Activated CD4-positive, alpha-beta T cell treated with anti-CD3 and anti-CD28 coated beads, Interleukin-2, amount 50 U/mL, for 16 hours (primary cell): ENCODE measurements around the gene PRKAG2.
A peak's percentile ranks its signal among the peaks of the same experiment; 100 is the strongest.
"Not testable (repeated sequence)": the region's sequence is repeated elsewhere in the genome, so short reads cannot be mapped to it uniquely, and the experiment has no call there.

ENCODE experiments used
- DNase-seq: peaks from one replicate; pipeline ENCODE4 v3.0.0-alpha.2; 2020

The PRKAG2 gene

DNA sequence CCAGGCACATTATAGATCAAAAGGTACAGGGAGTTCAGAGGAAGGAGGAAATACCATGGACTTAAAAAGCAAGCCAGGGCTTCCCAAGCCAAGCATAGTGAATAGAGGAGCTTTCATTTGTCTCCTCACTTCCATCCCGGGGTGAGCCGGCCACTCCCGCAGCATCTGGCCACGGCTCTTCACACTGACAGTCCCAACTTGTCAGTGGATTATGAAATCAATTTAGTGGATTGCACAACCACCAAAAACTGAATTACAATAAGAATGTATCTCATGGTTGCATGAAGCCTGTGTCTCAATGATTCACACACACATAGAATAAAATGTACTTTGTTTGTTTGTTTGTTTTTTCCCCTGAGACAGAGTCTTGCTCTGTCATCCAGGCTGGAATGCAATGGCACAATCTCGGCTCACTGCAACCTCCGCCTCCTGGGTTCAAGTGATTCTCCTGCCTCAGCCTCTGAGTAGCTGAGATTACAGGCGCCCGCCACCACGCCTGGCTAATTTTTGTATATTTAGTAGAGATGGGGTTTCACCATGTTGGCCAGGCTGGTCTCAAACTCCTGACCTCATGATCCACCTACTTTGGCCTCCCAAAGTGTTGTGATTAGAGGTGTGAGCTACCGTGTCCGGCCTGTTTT is 79.1 kb downstream of the PRKAG2 start:
- DNase-seq = not testable (repeated sequence)

DNA sequence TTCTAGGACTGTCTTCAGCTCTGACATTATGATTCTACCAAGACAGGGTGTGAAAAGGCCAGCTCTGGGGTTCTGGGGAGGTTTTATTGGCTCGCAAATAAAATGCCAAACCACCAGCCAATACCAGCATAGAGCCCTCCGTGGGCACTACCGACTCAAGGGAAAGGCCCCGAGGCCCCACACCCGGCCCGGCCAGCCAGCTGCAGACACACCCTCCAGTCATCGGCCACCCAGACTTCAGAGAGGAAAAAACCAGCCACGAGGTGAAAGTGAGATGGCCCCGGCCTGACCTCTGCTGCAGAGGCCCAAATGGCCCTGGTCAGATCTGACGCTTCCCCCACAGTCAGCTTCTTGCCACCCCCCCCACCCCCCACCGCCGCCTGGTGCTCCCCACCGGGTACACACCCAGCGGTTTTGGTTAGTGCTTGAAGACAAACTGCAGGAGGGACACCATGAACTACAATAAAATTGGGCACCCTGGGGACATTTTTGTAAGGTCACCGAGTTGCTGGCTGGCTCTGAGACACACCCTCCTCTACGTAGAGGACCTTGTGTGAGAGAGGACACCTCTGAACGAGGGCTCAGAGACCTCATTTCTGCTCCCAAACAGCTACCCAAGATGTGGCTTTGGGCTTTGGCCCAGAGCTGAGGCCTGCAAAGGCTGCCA is 79.9 kb downstream of the PRKAG2 start:
- no peak for DNase-seq

DNA sequence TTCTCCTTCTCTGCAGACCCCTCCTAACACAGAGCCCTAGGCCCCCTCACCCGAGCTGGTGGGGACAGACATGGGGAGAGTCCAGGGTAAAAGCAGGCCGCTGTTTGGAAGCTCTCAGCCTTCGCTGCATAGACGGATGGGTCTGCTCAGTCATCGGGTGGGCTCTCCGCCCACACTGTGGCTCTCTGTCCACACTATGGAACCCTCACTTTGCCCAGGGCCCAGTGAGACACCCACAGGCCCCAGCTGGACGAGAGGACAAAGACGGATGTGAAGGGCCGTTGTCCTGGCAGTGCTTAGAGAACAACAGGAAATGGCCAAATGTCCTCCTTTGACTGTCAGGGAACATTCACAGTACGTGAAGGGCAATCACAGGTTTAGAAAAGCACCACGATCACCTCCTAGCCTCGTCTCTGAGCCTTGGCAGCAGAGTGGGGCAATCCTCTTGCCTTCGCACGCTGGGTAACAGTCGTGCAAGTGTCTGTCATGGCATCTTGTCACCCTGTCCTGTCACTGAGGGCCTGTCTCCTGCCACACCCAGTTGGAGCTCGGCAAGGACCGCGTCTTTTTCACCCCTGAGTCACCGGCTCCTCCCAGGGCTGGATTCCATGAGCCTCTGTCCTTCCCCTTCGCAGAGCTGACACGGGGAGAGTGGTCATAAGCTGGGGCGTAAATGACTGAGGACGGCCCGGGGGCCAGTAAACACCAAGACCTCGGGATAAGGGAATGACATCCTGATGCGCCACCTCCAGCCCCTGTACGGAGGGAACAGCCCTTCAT is 80.6 kb downstream of the PRKAG2 start:
- no peak for DNase-seq

DNA sequence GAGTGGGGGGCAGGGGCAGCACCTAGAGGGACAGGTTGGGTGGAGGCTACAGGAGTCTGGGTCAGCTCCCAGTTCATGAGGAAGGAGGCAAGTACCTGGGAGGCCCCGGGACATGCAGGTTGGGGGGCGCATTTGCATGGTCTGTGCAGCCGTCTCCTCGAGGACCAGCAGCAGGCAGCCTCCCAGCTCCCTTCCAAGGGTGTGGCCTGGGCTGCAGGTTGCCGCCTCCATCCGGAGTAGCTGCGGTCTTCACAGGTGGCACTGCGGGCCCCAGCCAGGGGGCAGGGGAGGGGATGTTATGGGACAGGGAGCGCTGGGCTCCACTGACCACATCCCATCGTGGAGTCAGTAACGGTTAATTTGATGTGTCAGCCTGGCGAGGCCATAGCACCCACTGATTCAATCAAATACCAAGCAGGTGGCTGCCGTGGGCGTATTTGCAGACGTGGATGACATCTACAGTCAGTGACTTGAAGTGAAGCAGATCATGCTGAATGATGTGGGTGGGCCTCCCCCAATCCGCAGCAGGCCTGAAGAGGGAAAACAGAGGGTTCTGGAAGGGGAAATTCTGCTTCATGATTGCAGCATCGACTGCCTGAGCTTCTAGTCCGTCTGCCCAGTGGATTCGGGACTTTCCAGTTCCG is 81.6 kb downstream of the PRKAG2 start:
- peak; percentile 87 for DNase-seq

DNA sequence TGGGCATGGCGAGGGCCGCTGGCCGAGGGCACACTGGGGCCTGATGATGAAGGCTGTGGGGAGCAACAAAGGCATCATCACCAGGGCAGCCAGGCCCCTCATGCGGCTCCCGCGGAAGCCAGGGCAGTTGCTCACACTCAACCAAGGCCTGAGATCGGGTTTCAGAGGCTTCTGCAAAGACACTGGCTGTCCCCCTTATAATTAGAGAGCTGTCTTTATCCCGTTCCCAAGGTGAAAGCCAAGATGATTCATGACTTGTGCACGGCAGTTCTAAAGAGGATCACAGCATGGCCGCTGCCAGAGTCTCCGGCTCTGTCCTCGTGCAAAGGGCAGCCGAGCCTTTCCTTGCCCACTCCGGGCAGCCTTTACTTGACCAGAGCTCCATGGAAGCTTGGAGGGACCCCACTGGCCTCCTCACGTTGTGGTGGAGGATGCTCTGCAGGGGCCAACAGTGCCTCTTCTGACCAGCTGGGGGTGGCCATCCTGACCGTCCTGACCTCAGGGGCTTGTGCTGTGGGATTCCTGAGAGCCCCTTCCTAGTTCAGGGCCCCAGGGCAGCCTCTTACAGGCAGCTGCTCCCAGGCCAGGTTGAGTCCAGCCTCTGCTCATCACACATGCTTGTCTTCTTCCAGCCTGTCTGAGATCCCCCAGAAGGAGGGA is 82.3 kb downstream of the PRKAG2 start:
- no peak for DNase-seq

DNA sequence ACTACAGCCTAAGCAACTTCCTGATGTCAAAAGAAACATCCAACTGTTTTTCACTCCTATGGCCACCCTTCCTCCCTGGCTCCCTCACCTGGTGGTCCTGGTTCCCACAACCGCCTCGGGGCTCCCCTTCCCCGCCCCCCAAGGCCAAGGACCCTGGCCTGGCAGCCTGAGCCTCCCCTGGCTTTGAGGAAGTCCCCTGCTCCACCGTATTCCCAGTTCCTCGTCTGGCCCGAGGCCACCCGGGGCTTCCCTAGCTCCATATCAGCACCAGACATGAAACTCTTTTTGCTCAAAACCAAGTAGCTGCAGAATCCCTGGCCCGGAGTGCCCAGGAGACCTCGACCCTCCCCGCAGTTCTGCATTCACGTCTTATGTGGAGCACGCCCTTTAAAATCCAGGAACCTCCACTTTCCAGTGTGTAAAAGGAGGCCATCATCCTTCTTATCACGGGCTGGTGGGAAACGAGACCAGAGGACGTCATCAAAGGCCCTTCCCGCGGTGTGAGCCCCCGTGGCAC is 82.9 kb downstream of the PRKAG2 start:
- DNase-seq = no peak

DNA sequence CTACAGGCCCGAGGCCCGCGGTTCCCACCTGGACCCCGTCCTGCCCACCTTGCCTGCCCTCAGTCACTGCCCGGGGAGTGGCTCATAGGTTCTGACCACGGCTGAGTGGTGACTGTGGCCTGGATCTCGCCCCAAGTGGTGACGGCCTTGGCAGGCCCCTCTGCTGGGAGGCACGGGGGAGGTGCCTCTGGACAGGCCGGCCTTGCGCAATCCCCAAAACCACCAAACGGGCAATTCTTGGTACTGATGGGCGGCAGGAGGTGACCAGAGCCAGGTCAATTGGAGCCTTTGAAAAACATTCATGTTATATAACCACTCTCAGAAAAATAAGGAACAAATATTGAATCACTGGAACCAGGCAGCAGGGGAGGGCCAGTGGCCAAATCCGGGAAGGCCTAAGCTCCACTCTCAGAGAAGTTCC is 83.4 kb downstream of the PRKAG2 start:
- DNase-seq = no peak

DNA sequence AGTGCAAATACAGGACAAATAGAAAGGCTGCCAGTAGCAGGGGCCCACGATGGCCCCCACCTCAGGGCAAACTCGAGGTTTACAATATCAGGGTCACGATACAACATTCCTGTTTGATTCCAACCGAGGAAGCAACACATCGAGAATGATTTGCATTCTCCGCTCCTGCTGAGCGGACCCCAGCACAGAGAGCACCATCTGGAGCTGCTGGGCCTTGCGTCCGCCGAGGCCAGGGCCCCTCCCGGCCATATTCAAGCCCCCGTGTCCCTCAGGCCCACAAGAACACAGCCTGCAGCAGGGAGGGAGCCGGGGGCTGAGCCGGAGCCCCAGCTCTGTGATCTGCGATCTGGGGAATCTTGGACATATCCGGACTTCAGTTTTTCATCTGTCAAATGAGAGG is 84.3 kb downstream of the PRKAG2 start:
- no peak for DNase-seq

DNA sequence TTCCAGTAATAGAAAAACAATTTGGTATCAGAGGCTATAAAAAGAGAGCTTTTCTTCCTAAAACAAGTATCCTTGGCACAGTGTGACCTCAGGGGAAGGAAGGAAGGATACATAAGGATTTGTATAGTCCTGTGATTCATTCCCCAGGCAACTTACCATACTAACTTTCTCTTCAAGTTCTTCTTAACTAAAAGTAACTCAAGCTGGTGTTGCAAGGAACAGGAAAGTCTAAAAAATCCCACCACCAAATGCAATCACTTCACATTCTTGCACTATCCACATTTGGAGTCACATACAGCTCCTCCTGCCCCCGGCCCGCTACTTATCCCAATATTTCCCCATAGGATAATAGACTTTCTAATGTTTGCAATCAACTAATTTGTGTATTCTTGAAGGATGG is 84.8 kb downstream of the PRKAG2 start:
- no peak for DNase-seq

DNA sequence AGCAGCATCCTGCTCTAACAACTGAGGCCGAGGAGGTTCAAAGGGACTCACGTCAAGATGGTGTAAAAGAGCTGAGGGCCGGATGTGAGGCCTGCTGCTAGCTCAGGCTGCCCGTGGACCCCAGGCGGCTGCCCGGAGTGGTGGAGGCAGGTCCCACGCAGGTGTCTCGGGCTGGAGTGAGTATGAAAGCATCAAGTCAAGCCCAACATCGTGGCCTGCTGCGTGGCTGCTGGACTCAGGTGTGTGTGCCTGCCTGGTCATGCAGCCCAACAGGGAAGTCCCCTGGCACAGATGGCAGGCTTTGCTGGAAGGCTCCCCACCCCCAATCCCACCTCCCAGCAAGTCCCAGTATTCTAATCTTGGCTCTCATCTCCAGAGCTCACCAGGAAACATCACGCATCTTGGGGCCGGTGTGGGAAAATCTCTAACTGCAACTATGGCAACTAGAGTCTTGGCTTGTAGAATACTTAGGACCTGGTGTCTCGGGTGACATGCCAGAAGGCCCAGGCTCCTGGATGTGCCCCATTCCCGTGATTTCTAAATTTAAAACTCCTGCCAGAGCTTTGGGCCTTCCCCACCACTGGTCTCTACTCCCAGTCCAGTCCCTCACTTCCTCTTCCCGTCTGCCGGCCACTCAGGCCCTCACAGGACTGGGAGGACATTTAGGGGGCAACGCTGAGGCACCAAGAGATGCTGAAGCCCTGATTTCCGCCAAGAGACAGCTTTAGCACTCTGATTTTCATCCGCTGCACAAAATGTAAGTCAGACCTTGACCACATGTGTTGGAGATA is 85.9 kb downstream of the PRKAG2 start:
- DNase-seq = no peak

DNA sequence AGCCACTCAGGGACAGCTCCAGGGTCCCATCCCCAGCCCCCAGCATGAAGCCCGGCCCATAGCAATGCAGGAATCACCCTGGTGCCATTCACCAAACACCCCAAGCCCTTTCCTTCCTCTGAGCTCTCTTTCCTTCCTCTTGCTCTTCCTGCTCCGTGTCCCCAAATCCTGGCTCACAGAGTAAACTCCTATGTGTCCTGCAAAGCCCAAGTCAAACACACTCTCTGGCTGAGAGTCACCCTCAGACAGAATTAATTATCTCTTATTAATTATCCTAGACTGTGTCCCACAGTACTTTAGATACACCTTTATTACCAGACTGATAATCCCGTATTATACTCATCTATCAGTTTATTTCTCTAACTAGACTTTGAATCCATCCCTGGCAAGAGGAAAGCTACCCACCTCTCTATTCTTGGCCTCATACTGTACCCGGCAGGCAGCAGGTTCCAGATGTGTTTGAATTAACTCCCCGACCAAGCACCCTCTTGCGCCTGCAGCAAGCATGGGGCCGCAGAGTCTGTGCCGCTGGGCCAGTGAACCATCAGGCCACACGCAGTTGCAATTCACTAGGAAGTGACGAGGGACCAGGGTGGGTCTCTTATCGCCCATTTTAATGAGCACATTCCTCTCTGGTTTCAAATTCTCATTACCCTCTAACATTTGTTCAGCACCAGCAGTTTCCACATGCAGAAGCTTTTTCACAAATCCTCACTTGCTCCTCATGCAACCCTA is 86.7 kb downstream of the PRKAG2 start:
- no peak for DNase-seq

DNA sequence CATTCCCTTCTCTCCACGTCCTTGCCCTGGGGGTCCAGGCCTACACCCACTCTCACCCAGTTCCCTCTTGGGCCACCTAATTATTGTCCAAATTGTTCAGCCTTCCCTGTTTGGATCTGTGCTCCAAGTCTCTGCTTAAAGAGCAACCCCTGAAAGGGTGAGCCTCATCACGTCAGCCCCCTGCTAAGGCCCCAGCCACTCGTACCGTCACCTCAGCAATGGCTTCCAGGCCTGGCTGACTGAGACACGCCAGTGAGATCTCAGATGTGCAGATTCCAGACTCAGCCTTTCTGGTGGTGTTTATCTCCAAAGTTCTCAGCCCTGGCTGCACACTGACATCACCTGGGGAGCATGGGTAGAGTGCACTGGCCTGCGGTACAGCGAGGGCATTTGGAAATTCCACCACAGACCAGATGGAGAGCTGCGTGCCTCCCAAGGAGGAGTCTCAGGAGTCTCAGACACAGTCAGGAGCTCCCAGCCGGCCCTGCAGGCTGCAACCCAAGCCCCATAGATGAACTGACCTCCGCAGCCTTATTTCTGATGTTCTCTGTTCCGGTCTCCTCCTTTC is 87.5 kb downstream of the PRKAG2 start:
- no peak for DNase-seq

DNA sequence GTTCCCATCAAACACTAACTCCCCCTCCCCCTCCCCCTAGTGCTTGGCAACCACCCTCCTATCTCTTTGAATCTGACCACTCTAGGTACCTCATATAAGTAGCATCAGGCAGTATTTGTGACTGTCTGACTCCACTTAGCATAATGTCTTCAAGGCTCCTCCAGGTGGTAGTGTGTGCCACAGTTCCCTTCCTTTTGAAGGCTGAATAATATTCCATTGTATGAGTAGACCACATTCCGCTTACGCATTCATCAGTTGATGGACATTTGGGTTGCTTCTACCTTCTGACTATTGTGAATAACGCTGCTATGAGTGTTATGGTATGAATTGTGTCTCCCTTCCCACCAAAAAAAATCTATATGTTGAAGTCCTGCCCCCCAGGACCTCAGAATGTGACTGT is 89.6 kb downstream of the PRKAG2 start:
- DNase-seq = no peak

DNA sequence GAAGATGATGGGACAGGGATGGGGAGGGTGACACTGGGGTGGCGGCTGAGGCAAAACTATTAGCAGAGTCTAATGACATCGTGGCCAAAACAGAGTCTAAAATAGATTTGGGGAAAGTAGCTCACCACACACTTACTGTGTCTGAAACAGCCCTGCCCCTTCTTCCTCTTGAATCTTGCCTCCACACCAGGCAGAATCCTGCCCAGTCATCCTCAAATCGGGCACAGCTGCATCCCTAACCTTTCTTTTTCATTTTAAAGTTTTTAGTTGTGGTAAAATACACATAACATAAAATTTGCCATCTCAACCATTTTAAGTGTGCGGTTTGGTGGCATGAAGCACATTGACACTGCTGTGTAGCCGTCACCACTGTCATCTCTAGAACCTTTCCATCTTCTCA is 90.0 kb downstream of the PRKAG2 start:
- DNase-seq = no peak

DNA sequence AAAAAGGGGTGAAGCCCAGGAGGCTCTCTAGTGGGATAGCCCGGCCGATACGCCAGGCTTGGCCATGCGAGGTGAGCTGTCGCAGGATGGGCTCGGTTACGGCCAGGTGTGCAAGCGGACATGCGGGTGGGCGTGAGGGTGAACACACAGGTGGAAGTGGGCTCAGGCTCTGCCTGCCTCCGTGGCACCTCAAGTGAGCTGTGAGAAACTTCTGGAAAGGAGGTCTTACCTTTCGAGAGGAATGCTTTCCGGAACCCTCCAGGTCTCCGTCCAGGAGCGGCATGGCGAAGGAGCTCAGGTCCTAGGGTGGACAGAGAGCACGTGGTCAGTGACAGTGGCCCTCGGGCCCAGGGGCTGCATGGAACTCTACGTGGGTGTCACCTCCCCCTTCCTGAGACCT is 90.7 kb downstream of the PRKAG2 start:
- no peak for DNase-seq

DNA sequence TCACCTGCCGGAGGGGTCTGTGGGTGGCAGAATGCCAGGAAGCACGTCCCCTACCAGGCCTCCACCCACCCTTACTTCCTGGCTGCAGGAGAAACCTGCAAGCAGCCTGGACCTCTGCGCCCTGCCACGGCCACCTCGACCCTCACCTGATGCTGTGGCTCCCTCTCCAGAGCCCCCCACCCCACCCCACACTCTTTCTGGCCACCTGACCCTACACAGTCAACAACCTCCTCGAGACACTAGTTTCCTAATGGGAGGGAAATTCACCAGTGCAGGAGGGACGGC is 91.3 kb downstream of the PRKAG2 start:
- no peak for DNase-seq

DNA sequence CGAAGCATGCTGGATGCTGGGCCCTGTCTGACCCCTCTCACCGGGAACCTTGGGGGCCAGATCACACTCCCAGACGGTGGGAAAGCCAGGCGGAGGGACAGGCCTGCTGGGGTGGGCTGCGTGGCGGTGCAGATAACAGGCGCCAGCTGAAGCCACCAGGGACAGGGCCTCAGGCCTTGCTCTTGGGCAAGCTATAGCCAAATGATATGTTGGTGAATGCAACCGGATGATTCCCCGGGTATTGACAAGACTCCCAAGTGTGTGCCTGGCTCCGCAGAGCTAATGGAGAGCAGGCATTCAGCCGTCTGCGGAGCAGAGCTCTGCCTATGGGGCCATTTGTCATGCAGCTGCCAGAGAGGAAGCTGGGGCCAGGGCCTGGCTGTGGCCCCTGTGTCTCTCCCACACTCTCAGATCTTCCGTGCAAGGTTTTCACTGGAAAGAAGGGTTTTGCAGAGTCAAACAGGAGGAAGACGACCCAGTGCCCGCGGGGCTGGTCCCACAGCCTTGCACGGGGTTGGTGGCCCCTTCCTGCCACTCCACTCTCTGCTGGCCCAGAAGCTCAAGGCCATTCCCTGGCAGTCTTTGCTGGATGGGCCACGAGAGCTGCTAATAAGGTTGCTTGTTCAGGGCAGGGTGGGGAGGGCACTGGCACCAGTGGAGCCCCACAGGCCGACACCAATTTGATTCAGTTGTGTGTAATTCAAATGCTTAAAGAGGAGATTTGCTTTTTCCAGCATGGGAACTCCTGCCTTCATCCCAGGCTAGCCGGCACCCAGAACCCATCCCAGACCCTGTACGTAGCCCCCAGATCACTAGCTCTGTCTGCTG is 91.8 kb downstream of the PRKAG2 start:
- no peak for DNase-seq

DNA sequence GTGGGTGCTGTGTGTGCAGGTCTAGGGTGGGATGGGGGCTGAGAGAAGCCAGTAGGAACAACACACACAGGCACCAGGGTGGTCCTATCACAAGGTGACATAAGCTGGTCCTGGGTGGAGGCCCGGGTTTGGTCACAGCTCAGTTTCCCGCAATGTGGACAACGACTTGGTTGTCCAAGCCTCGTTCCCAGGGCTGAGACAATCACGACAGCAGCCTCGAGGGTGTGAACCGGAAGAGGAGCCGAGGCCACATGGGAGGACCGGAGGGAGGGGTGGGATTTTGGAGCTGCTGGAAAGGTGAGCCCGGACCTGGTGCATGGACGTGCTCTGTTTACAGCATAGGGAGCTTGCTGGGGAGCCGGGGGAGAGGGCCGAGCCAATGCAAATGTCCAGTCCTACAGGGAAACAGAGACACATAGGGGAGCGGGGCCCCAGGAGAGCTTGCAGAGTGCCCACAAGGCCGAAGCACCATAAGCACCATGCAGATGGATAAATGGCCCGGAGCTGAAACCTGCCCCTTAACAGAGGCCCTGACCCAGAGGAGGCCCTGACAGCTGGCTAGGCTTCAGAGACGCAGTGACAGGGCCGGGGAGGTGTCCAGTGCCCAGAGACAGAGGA is 92.8 kb downstream of the PRKAG2 start:
- no peak for DNase-seq

DNA sequence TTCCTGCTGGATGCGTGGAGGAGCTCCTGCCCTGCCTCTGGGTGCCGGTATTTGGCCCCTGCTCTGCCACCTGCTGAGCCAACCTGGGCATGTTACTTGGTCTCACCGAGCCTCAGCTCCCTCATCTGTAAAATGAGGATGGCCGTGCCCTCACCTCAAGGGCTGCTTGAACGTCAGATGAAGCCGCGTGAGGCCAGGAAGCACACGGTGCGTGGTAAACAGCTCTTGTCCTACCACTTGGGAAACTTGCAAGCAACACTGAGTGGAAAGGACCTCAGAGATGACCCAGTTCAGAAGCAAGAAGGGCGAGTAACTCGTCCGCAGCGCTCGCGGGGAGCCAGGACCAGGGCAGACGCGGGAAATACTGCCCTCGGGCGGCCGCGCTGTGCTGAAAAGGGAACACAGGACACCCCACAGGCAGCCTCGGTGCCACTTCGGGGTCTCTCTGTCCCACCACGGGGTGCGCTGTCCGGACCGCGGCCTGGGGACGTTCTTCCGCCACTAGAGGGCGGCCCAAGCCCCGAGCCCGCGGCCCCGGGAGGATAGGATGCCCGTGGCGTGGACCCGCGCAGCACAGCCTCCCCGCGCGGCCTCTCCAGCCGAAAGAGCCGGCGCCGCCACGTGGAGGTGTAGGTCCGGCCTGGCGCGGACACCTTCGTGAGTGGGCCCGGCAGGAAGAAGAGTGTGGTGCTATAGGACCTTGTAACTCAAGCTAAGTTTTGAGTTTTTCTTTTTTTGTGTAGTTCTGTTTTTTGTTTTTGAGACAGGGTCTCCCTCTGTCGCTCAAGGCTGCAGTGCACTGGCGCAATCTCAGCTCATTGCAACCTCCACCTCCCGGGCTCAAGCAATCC is 94.1 kb downstream of the PRKAG2 start:
- peak; percentile 73 for DNase-seq
